Large intestine (tissue), 3 donors: Measurements from ENCODE around the gene NEXN. TPM values are rescaled to one million over a fixed set of nuclear protein-coding genes. Genes with fewer than 3 reads are reported as not detected.

ENCODE experiments used
- DNase-seq, 2 donors: peaks; one replicate each; pipeline versions ENCODE4 v3.0.0 to v3.0.0-alpha.2; 2013
- H3K27ac ChIP-seq: one replicate; pipeline ENCODE4 v1.5.1; 2013; ENCODE audit warnings: low read length
- H3K27me3 ChIP-seq: 2 replicates; pipeline ENCODE4 v1.6.1; 2013; ENCODE audit warnings: low read length; ENCODE audit not compliant: control insufficient read depth, insufficient read depth
- H3K36me3 ChIP-seq: 2 replicates; pipeline ENCODE4 v1.6.1; 2013; ENCODE audit warnings: low read length; ENCODE audit not compliant: control insufficient read depth, insufficient read depth
- H3K4me1 ChIP-seq: one replicate; pipeline ENCODE4 v1.6.1; 2013; ENCODE audit warnings: low read length; ENCODE audit not compliant: control insufficient read depth, insufficient read depth
- H3K4me3 ChIP-seq: one replicate; pipeline ENCODE4 v1.5.1; 2013; ENCODE audit warnings: low read length
- H3K9me3 ChIP-seq: one replicate; pipeline ENCODE4 v1.6.1; 2013; ENCODE audit warnings: mild to moderate bottlenecking, low read depth, low read length, moderate library complexity; ENCODE audit not compliant: control insufficient read depth
- WGBS: methylation state at CpG from one replicate; pipeline ENCODE4 v1.1.5; 2013; ENCODE audit warnings: low lambda C conversion rate; ENCODE audit not compliant: insufficient coverage; 5-methylcytosine and 5-hydroxymethylcytosine counted together
- polyA plus RNA-seq: library from polyadenylated mRNA; unstranded; fragments of 120-200 nt; gene quantifications from one replicate; pipeline ENCODE4 v1.2.1, GENCODE V29; 2013

Gene NEXN
- polyA plus RNA-seq, 1 donor: 26.0 TPM

- no peak for DNase-seq
- no peak overlapping the region for H3K27ac ChIP-seq
- no peaks in the 10 kb centered on the region for H3K4me1 ChIP-seq
- no peaks in the 10 kb centered on the region for H3K9me3 ChIP-seq
- H3K4me3 ChIP-seq: no peak overlapping the region
- H3K27me3 ChIP-seq: no peaks in the 10 kb centered on the region
- no CpG with 5 or more reads among the region's 3 CpGs for WGBS
- peaks cover 76% of the 10 kb centered on the region for H3K36me3 ChIP-seq
These were observed 67.3 kb downstream of the NEXN start for GRCh38 chr1:77955709-77956108.

GRCh38 chr1:77956464-77956863 lies 68.0 kb downstream of the NEXN start:
- Histone ChIP-seq H3K4me1 (no peaks in the 10 kb centered on the region), H3K36me3 (peaks cover 79% of the 10 kb centered on the region), H3K27me3 (no peaks in the 10 kb centered on the region), H3K4me3 (no peak overlapping the region), H3K27ac (no peak overlapping the region), H3K9me3 (no peaks in the 10 kb centered on the region)
- DNase-seq: no peak
- WGBS: no CpG with 5 or more reads among the region's 3 CpGs

GRCh38 chr1:77958391-77958790 lies 70.0 kb downstream of the NEXN start:
- Histone ChIP-seq H3K9me3 (no peaks in the 10 kb centered on the region), H3K27ac (no peak overlapping the region), H3K36me3 (peaks cover 78% of the 10 kb centered on the region), H3K27me3 (no peaks in the 10 kb centered on the region), H3K4me3 (no peak overlapping the region), H3K4me1 (no peaks in the 10 kb centered on the region)
- DNase-seq: no peak

- 71% methylated on average over 1 of the region's 2 CpGs for WGBS
- H3K27me3 ChIP-seq: no peaks in the 10 kb centered on the region
- peaks cover 80% of the 10 kb centered on the region for H3K36me3 ChIP-seq
- H3K9me3 ChIP-seq: no peaks in the 10 kb centered on the region
- DNase-seq: no peak
- no peak overlapping the region for H3K4me3 ChIP-seq
- H3K27ac ChIP-seq: no peak overlapping the region
- H3K4me1 ChIP-seq: no peaks in the 10 kb centered on the region
These were observed 70.4 kb downstream of the NEXN start for GRCh38 chr1:77958850-77959249.

- H3K36me3 ChIP-seq: peaks cover 79% of the 10 kb centered on the region
- 0% methylated on average over 1 of the region's 2 CpGs for WGBS
- H3K9me3 ChIP-seq: no peaks in the 10 kb centered on the region
- no peaks in the 10 kb centered on the region for H3K27me3 ChIP-seq
- peak overlapping the region; percentile 22 for H3K27ac ChIP-seq
- H3K4me3 ChIP-seq: no peak overlapping the region
- no peaks in the 10 kb centered on the region for H3K4me1 ChIP-seq
- DNase-seq: peak; percentile 57 to 69
These were observed 73.0 kb downstream of the NEXN start for GRCh38 chr1:77961392-77961791.

DNA sequence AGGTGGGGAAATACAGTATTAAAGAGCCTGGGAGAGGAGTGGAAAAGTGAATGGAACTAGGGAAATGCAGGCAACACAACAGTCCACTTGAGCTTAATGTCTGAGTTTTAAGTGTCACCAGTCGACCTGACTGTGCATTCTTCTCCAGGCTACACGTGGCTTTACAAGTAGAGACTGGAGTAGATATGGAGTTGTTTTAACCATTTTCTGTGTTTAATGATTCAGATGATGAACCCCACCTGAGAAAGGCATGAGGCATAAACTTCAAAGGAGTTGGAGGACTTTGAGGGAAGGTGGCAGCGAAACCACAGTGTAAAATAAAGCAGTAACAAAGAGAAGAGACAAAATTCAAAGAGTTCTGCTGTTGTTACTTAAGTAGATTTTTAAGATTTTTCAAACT lies 77.9 kb downstream of the NEXN start:
- Histone ChIP-seq H3K36me3 (peaks cover 74% of the 10 kb centered on the region), H3K9me3 (no peaks in the 10 kb centered on the region), H3K4me3 (no peak overlapping the region), H3K27ac (no peak overlapping the region), H3K4me1 (no peaks in the 10 kb centered on the region), H3K27me3 (no peaks in the 10 kb centered on the region)
- DNase-seq: no peak
- no CpG with 5 or more reads among the region's 3 CpGs for WGBS

DNA sequence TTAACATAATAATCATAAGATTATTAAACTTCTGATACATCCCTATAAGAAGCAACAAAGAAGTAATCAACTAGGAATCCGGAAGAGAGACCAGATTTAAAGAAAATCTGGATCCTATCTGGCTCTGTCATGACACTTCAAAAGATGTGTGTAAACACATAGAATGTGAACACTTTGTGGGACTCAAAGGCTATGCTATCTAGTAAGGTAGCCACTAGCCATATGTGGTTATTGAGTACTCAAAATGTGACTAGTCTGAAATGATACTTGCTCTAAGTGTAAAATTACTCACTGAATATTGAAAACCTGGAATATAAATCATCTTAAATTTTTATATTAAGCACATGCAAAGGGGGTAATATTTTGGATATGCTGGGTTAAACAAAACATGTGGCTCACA lies 81.8 kb downstream of the NEXN start:
- Histone ChIP-seq H3K9me3 (no peaks in the 10 kb centered on the region), H3K36me3 (peaks cover 52% of the 10 kb centered on the region), H3K4me1 (peaks cover 5% of the 10 kb centered on the region), H3K4me3 (no peak overlapping the region), H3K27me3 (no peaks in the 10 kb centered on the region), H3K27ac (no peak overlapping the region)
- no CpG with 5 or more reads among the region's 1 CpG for WGBS
- no peak for DNase-seq

GRCh38 chr1:77972080-77972479 lies 83.7 kb downstream of the NEXN start:
- Histone ChIP-seq H3K4me3 (no peak overlapping the region), H3K4me1 (peaks cover 10% of the 10 kb centered on the region), H3K9me3 (no peaks in the 10 kb centered on the region), H3K36me3 (peaks cover 40% of the 10 kb centered on the region), H3K27ac (no peak overlapping the region), H3K27me3 (no peaks in the 10 kb centered on the region)
- DNase-seq: no peak
- WGBS: 71% methylated on average over 1 of the region's 3 CpGs

- no peak for DNase-seq
- Histone ChIP-seq H3K27me3 (no peaks in the 10 kb centered on the region), H3K9me3 (no peaks in the 10 kb centered on the region), H3K36me3 (peaks cover 19% of the 10 kb centered on the region), H3K4me1 (peaks cover 10% of the 10 kb centered on the region), H3K4me3 (peak overlapping the region; percentile 75), H3K27ac (no peak overlapping the region)
- WGBS: no CpG with 5 or more reads among the region's 4 CpGs
These were observed 87.0 kb downstream of the NEXN start for GRCh38 chr1:77975386-77975785.

GRCh38 chr1:77975907-77976306 lies 87.5 kb downstream of the NEXN start:
- 22% methylated on average over 1 of the region's 2 CpGs for WGBS
- DNase-seq: peak in 1 of 2 donors; percentile 12
- peaks cover 15% of the 10 kb centered on the region for H3K36me3 ChIP-seq
- no peaks in the 10 kb centered on the region for H3K27me3 ChIP-seq
- H3K4me1 ChIP-seq: peaks cover 10% of the 10 kb centered on the region
- H3K27ac ChIP-seq: no peak overlapping the region
- H3K9me3 ChIP-seq: no peaks in the 10 kb centered on the region
- peak overlapping the region; percentile 75 for H3K4me3 ChIP-seq

GRCh38 chr1:77976433-77977076 lies 88.1 kb downstream of the NEXN start:
- Histone ChIP-seq H3K27me3 (no peaks in the 10 kb centered on the region), H3K9me3 (no peaks in the 10 kb centered on the region), H3K27ac (peak overlapping the region; percentile 40), H3K4me1 (peaks cover 10% of the 10 kb centered on the region), H3K4me3 (peak overlapping the region; percentile 75), H3K36me3 (peaks cover 12% of the 10 kb centered on the region)
- DNase-seq: peak in 1 of 2 donors; percentile 22
- WGBS: 49% methylated on average over 4 of the region's 13 CpGs
